HG02759 (cell line): ENCODE data around the gene NCOA4.
"Not testable (repeated sequence)": the region's sequence is repeated elsewhere in the genome, so short reads cannot be mapped to it uniquely, and the experiment has no call there.

Source experiments
- ATAC-seq: cut with Tn5 transposase; IDR thresholded peaks from one replicate; pipeline ENCODE4 v1.9.1; 2021; ENCODE audit warnings: mild to moderate bottlenecking, moderate library complexity; ENCODE audit not compliant: unreplicated experiment

NCOA4 gene

DNA sequence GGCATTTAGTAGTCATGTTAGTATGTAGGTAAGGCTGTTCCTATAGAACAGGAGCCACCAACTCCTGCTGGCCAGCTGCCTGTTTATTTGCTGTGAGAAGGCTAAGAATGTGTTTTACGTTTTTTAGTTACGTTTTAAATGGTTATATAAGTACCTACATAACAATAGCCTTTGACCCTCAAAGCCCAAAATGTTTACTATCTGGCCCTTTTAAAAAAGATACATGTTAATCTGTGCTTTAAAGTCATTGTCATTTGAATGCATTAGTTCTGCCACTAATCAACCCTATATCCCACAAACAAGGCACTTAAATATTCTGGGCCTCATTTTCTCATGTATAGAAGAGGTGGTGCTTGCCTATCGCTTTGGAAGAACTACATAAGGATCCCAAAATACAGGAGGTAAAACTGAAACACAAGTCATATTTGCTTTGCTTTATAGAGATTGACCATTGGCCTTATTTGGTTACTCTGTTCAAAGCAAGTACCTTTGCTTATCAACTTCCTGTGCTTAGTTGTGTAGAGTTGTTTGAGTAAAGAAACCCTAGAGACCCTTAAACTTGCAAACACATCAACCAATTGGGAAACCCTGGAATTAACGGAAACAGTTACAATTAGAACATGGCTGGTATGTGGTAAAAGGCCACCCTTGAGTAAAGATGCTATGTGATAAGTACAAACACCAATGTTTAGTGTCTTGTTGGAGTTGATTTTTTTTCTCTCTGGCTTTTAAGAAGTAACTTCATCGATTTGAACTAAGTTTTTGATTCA lies 32.2 kb downstream of the NCOA4 start:
- ATAC-seq, result no peak

DNA sequence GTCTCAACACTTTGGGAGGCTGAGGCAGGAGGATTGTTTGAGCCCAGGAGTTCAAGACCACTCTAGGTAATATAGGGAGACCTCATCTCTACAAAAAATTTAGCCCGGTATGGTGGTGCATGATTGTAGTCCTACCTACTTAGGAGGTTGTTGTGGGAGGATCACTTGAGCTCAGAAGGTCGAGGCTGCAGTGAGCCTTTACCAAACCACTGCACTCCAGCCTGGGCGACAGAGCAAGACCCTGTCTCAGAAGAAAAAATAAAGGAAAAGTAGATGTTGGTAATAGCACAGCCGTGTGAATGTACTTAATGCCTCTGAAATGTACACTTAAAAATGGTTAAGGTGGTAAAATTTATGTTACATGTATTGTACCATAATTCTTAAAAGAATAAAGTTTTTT lies 32.9 kb downstream of the NCOA4 start:
- no peak for ATAC-seq

DNA sequence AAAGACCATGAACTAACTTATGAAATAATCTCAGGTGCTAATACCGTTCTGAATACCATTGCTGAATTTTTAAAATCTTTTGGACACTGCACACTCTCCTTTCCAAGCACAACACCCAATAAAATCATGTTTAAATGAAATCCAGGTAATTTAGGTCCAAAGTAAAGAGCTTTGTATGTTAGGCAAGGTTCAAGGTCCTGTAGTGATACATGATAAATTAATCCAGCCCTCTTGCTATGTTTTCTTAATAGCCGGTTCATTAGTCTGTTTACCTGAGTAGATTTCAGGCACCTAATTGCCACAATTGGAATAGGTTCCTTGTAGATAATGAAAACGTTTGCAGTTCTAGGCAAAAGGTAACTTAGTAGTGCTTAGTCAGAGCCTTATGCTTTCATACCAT lies 44.8 kb downstream of the NCOA4 start:
- ATAC-seq, result not testable (repeated sequence)

DNA sequence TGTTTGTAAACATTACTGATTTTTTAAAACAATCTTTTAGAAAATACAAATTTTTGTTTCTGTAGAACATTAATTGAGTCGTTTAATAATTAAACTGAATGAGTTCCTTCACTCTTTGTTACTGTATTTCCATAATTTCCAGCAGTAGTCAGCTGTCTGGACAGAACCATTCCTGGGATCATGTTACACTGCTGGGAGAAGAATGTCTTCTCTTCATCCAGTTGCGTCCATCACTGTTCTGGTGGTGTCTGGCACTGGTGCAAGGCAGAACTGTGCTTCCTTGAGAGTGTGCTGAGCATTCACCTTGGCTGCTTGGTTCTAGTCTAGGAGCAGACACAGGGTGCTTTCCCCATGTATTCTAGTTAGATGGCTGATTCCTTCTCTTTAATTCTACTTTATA lies 46.0 kb downstream of the NCOA4 start:
- not testable (repeated sequence) for ATAC-seq

DNA sequence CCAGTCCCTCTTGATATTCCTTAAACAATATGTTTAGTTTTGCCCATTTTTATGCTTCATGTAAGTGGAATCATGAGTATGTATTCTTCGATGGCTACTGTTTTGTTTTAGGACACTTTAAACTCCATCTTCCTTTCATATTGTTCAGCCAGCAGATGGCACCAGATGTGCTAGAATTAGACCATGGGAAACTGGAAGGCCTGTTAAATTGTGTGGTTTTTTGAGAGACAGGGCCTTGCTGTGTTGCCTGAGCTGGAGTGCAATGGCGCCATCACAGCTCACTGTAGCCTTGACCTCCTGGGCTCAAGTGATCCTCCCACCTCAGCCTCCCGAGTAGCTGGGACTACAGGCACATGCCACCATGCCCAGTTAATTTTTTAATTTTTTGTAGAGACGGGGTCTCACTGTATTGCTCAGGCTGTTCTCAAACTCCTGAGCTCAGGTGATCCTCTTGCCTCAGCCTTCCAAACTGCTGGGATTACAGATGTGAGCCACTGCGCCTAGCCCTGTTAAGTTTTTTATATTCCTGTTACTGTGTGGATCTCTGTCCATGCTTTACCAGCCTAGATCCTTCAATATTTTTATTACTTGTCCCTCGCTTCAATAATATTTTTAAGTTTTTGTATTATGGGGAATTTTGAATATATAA lies 46.8 kb downstream of the NCOA4 start:
- not testable (repeated sequence) for ATAC-seq

DNA sequence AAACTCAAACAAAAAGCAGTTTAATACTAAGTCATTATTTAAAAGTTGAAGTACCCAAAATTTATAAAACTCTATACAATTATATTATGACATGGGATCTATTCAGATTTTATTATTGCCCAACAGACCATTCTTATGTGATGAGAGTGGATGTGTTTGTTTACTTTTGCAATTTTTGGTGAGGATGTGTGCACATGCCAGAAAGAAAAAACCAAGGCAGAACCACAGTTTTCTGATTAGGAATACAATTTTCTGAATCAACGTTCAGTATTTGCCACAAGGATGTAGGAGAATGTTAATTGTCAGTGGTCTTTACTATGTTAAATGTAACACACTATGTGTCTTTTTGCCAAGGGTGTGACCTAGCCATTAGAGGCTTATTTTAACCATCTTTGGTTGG lies 49.1 kb downstream of the NCOA4 start:
- not testable (repeated sequence) for ATAC-seq

DNA sequence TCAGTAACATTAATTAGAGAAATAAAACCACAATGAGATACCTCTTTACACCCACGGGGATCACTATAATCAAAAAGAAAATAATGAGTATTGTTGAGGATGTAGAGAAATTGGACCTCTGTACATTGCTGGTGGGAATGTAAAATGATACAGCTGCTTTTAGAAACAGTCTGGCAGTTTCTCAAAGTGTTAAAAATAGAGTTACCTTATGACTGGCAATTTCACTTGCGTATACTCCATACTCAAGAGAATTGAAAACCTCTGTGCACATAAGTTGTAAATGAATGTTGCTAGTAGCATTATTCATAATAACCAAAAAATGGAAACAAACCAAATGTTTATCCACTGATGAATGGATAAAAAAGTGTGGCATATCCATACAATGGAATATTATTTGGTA lies 51.9 kb downstream of the NCOA4 start:
- ATAC-seq, result peak; percentile 70

DNA sequence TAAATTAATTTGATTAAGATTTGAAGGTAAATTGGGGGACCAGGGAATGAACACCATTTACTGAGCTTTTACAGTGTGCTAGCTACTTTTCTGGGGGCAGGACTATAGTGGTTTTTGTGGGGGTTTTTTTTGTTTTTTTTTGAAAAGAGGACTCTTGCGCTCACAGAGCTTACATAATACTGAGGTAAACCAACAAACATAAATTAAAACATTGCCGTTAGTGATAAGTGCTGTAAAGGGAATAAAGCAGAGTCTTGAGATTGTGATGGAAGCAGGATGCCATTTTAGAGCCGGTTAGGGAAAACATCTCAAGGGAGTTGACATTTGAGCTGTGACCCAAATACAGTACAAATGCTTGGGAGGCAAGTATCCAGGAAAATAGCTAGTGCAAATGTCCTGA lies 56.4 kb downstream of the NCOA4 start:
- not testable (repeated sequence) for ATAC-seq

DNA sequence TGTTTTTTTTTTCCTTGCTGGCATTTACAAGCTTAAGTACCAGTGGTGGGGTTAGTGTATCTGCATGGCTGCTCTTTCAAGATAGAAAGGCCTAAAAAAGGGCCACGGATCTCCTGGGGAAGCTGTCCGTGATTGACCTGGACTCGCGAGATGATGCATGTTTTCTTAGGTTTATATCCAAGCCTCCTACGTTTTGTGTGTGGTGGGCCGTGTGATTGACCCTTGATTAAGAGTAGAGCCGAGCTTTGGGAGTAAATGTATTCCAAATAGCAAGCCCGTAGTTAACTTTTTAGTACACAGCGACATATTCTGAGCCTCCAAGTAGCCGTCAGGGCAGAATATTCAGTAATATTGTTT lies 57.6 kb downstream of the NCOA4 start:
- peak; percentile 13 for ATAC-seq

DNA sequence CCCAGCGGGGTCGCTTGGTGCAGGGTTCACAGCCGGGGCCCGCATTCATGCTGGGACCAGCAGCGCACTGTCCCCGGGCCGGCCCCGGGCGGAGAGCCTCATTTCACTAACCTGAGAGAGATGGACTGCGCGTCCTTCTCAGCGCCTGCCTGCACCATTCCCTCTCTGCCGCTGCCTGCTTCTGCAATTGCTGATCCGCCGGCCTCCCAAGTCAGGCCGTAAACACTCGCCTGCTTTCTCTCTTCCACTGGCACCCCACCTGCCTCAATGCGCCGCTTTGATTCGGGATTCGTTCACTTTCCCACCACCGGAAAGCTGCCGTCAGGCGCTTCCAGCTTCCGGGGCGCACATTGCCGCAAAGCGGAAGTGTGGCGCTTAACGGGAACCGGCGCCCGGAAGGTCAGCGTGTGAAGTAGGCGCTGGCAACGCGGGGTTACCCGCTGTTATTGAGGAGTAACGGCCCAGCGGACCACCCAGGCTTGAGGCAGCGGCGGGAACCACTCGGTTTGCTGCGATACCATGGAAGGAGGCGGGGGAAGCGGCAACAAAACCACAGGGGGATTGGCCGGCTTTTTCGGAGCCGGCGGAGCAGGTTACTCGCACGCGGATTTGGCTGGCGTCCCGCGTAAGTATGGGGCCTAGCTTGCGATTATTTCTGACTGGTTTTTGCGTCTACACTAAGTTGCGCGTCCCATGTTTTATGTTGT lies 58.2 kb downstream of the NCOA4 start, which contains the start of gene TIMM23:
TSS of gene TIMM23 (plus strand) at position 384 of the 707 bp plus-strand sequence. CDS start at position 520, 136 bp downstream.
- peak; percentile 83 for ATAC-seq

DNA sequence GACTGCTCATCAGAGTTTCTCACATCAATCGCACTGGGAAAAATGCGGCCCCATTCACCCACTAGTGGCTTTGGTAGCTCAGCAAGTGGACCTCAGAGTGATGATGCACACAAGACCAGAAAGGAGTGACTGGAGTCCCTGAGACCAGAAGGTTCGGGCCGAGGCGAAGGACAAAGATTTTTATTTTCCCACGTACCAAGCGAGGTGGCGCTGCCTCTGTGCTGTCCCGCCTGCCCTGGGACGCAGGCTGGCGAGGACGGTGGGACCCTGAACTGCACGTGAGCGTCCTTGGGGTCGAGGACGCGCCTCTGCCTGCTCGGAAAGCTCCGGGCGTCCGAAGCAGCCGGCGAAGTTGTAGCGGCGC lies 58.7 kb downstream of the NCOA4 start:
- peak; percentile 38 for ATAC-seq

DNA sequence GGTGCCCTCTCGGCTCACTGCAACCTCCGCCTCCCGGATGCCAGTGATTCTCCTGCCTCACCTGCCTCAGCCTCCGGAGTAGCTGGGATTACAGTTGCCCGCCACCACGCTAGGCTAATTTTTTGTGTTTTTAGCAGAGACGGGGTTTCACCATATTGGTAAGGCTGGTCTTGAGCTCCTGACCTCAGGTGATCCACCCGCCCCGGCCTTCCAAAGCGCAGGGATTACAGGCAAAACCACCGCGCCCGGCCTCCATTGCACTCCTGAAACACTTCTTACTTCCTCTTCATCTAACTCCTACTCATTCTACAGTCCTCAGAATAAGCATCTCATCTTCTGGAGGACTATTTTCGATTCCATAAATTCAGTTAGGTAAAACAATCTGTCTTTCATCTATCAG lies 59.4 kb downstream of the NCOA4 start:
- not testable (repeated sequence) for ATAC-seq

DNA sequence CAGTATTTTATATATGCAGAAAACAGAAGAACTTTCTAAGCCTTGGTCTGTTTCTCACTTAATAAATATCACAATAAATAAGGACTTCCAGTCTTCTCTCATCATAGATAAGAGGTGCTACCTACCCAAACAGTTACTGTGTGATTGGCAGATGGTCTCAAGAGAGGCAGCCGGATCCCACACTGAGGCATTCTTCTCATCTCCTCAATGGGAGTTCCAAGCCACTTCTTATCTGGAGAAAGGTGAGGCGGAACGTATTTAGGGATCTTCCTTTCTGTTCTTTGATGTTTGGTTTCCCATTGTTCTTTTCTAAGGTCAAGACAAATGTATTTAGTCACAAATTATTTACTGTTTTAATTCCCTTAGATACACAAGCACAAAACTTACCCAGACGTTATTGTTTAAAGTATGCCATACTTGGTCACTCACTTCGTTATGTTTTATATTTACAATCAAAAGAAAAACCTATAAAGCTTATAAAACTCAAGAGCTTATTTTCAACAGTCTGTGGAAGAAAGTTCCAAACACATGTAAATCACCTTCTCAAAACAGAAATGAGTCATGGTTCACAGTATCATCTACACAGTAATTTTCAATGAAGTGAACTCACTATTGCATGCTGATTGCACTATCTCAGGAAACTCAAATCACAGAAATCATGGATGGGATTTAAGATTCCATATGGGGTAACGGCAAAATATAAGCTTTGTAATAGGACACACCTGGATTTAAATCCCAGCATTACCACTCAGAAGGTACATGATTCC lies 67.6 kb downstream of the NCOA4 start:
- not testable (repeated sequence) for ATAC-seq

DNA sequence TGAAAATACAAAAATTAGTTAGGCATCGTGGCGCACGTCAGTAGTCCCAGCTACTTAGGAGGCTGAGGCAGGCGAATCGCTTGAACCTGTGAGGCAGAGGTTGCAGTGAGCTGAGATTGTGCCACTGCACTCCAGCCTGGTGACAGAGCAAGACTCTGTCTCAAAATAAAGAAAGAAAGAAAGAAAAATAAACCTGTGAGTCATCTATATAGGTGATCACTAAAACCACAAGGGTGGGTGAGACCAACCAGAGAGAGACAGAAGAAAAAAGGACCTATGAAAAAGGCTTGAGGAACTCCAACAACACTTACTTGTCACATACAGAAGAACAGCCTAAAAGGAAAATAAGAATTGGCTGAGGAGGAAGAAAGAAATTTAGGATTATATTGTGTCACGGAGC lies 72.5 kb downstream of the NCOA4 start:
- not testable (repeated sequence) for ATAC-seq

DNA sequence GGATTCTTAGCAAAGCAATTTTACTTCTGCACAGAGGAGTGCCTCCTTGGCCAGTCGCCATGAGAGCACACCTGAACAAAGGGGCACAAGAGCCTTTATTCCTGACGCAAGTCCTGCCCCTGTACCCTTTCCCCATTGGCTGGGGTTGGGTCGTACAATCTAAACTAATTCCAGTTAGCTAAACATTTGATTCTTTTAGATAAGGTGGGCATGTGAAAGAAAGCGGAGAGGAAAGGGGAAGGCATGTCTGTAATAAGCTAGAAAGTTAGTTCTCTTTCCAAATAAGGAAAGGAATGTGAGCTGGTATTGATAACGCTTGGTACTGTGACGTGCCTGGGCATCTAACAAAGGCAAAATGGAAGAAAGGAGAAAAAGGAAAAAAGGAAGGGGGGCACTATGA lies 73.8 kb downstream of the NCOA4 start:
- ATAC-seq, result not testable (repeated sequence)
